Glutamatergic neuron (in vitro differentiated cells): ENCODE data around the gene IL2RA. TPM values are rescaled to one million over a fixed set of nuclear protein-coding genes. Genes with fewer than 3 reads are reported as not detected.
"Not testable (repeated sequence)": the region's sequence is repeated elsewhere in the genome, so short reads cannot be mapped to it uniquely, and the experiment has no call there.

ENCODE experiments used
- DNase-seq: peaks from one replicate; pipeline ENCODE4 v3.0.0; 2022
- H3K27ac Mint-ChIP-seq: one replicate; pipeline ENCODE4 v1.8.0; 2020; ENCODE audit warnings: mild to moderate bottlenecking, mixed read lengths, inconsistent platforms; ENCODE audit not compliant: unreplicated experiment
- H3K27me3 Mint-ChIP-seq: one replicate; pipeline ENCODE4 v1.8.0; 2020; ENCODE audit warnings: mild to moderate bottlenecking, moderate library complexity, mixed read lengths, inconsistent platforms; ENCODE audit not compliant: unreplicated experiment
- H3K36me3 Mint-ChIP-seq: one replicate; pipeline ENCODE4 v1.8.0; 2020; ENCODE audit warnings: mild to moderate bottlenecking, mixed read lengths, inconsistent platforms; ENCODE audit not compliant: unreplicated experiment
- H3K4me1 Mint-ChIP-seq: one replicate; pipeline ENCODE4 v1.8.0; 2020; ENCODE audit warnings: mild to moderate bottlenecking, low read depth, mixed read lengths, inconsistent platforms; ENCODE audit not compliant: unreplicated experiment
- H3K4me3 Mint-ChIP-seq: one replicate; pipeline ENCODE4 v1.8.0; 2020; ENCODE audit warnings: mild to moderate bottlenecking, mixed read lengths, inconsistent platforms; ENCODE audit not compliant: unreplicated experiment
- H3K9me3 Mint-ChIP-seq: one replicate; pipeline ENCODE4 v1.8.0; 2020; ENCODE audit warnings: mild to moderate bottlenecking, moderate library complexity, mixed read lengths, inconsistent platforms; ENCODE audit not compliant: unreplicated experiment
- CTCF ChIP-seq: fragments of 200-600 bp; sonication (generic); IDR thresholded peaks from one replicate; pipeline ENCODE4 v1.5.0; 2021; ENCODE audit not compliant: partially characterized antibody, unreplicated experiment
- total RNA-seq: library from RNA; stranded (reverse); fragmentation: NEBNext Ultra II Directional; extraction: Animal tissue kit (Norgen Biotek cat#: 25700); gene quantifications from one replicate; pipeline ENCODE4 v1.2.1, GENCODE V29; 2021; ENCODE audit not compliant: unreplicated experiment

Gene IL2RA
- total RNA-seq, 1 donor from 2014 or later, result not detected

DNA sequence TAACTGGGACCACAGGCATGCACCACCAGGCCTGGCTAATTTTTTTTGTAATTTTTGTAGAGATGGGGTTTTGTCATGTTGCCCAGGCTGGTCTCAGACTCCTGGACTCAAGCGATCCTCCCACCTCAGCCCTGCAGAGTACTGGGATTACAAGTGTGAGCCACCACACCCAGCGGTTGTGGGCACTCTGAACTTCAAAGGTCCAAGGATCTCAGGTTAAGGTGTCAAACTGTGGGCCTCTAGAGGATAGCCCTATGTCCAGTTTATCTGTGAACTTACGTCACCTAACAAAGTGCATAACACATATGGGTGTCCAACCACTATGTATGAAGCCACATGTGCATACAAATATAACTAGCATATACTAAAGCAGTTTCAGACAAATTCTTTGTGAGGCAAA lies 3.2 kb upstream of the IL2RA start:
- H3K4me3 Mint-ChIP-seq, result no peak overlapping the region
- peaks cover 2% of the 10 kb centered on the region for H3K9me3 Mint-ChIP-seq
- TF ChIP-seq CTCF, result no peak
- DNase-seq, result no peak
- no peaks in the 10 kb centered on the region for H3K36me3 Mint-ChIP-seq
- no peaks in the 10 kb centered on the region for H3K4me1 Mint-ChIP-seq
- H3K27me3 Mint-ChIP-seq, result peaks cover 2% of the 10 kb centered on the region
- no peak overlapping the region for H3K27ac Mint-ChIP-seq

DNA sequence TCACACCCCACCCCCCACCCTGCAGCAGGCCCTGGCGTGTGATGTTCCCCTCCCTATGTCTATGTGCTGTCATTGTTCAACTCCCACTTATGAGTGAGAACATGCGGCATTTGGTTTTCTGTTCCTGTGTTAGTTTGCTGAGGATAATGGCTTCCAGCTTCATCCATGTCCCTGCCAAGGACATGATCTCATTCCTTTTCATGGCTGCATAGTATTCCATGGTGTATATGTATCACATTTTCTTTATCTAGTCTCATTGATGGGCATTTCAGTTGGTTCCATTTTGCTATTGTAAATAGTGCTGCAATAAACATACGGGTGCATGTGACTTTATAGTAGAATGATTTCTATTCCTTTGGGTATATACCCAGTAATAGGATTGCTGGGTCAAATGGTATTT lies 2.6 kb upstream of the IL2RA start:
- H3K9me3 Mint-ChIP-seq, H3K27me3 Mint-ChIP-seq, H3K4me1 Mint-ChIP-seq, H3K27ac Mint-ChIP-seq, H3K36me3 Mint-ChIP-seq, H3K4me3 Mint-ChIP-seq, DNase-seq: not testable (repeated sequence)

DNA sequence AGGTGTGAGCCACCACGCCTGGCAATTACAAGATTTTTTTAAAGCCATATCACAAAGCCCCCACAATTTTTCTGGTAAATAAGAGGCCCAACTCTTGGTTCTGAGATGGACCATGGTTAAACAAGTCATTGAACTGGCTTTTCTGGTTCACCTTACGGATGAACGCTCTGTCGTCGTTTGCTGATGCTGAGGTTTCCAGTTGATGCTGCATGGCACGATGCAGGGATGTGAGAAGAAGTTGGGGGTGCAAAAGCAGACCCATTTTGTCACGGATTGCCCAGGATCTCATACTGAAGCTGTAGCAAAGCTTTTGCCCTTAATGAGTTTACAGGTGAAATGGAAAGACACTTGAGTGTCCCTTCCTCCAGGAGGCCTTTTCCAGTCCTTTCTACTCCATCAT lies 2.0 kb upstream of the IL2RA start:
- Mint-ChIP-seq H3K27ac (no peak overlapping the region), H3K27me3 (peaks cover 2% of the 10 kb centered on the region), H3K9me3 (peaks cover 2% of the 10 kb centered on the region), H3K4me1 (no peaks in the 10 kb centered on the region), H3K36me3 (no peaks in the 10 kb centered on the region), H3K4me3 (no peak overlapping the region)
- no peak for TF ChIP-seq CTCF
- no peak for DNase-seq

DNA sequence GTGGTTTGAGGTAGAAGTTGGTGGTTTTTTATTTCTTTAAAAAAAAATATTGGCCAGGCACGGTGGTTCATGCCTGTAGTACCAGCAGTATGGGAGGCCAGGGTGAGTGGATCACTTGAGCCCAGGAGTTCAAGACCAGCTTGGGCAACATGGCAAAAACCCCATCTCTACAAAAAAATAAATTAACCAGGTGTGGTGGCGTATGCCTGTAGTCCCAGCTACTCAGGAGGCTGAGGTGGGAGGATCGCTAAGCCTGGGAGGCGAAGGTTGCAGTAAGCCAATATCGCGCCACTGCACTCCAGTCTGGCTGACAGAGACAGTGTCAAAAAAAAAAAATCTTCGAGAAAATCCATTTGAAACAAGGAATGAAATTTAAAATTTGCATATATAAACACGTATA lies 1.1 kb downstream of the IL2RA start:
- H3K4me3 Mint-ChIP-seq, result no peak overlapping the region
- peaks cover 2% of the 10 kb centered on the region for H3K9me3 Mint-ChIP-seq
- H3K36me3 Mint-ChIP-seq, result no peaks in the 10 kb centered on the region
- no peak overlapping the region for H3K27ac Mint-ChIP-seq
- TF ChIP-seq CTCF, result no peak
- H3K27me3 Mint-ChIP-seq, result peaks cover 2% of the 10 kb centered on the region
- peaks cover 1% of the 10 kb centered on the region for H3K4me1 Mint-ChIP-seq
- no peak for DNase-seq

GRCh38 chr10:6059506-6059905 lies 2.7 kb downstream of the IL2RA start:
- DNase-seq, result no peak
- peaks cover 2% of the 10 kb centered on the region for H3K9me3 Mint-ChIP-seq
- no peak overlapping the region for H3K4me3 Mint-ChIP-seq
- no peaks in the 10 kb centered on the region for H3K36me3 Mint-ChIP-seq
- peaks cover 2% of the 10 kb centered on the region for H3K4me1 Mint-ChIP-seq
- H3K27ac Mint-ChIP-seq, result no peak overlapping the region
- peaks cover 2% of the 10 kb centered on the region for H3K27me3 Mint-ChIP-seq
- TF ChIP-seq CTCF, result no peak
